ENCODE data around the gene ROPN1B.
"Not testable (repeated sequence)": the region's sequence is repeated elsewhere in the genome, so short reads cannot be mapped to it uniquely, and the experiment has no call there.

ROPN1B gene

DNA sequence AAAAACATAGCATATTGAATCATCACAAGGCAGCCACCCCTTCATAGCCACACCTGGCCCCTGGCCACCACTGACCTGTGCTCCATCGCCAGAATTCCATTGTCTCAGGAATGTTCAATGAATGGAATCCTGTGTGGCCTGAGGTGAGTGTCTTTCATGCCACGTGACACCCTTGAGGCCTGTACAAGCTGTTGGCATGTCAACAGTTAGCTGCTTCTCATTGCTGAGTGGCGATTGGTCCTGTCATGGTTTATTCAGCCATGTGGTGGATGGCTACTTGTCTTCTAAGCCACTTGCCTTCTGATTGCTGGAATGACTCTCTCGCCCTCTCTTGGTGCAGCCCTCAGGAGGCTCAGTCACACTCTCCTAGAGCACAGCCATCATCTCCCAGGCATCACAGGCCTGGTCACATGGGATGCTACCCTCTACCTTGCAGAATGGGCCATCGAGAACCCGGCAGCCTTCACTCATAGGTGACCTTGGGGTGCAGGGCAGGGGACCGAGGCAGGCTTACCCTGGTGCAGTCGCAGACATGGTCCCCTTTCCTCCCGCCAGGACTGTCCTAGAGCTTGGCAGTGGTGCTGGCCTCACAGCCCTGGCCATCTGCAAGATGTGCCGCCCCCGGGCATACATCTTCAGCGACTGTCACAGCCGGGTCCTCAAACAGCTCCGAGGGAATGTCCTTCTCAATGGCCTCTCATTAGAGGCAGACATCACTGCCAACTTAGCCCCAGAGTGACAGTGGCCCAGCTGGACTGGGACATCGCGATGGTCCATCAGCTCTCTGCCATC, 45.5 kb upstream of the ROPN1B start:
- H2BK5ac ChIP-seq (ENCODE audit: low read length); H3K27me3 ChIP-seq (ENCODE audit: control insufficient read depth in 3 of 3, insufficient read depth in 3 of 3, low read depth in 1 of 3, low read length in 3 of 3); H3K4me2 ChIP-seq (ENCODE audit: insufficient read depth, low read length, poor library complexity, severe bottlenecking); H3K4ac ChIP-seq (ENCODE audit: low read length); H4K8ac ChIP-seq (ENCODE audit: low read depth, low read length); H2BK15ac ChIP-seq (ENCODE audit: low read length); H3K27ac ChIP-seq (replicated peaks; ENCODE audit: low read length); H3K18ac ChIP-seq (ENCODE audit: low read length); H3K4me3 ChIP-seq (ENCODE audit: low read length in 2 of 2); H2AK5ac ChIP-seq (ENCODE audit: low read depth, low read length); H3K4me1 ChIP-seq (ENCODE audit: control insufficient read depth in 2 of 2, insufficient read depth in 1 of 2, low read depth in 1 of 2, low read length in 2 of 2); H2BK120ac ChIP-seq (ENCODE audit: low read depth, low read length); H3K36me3 ChIP-seq (replicated peaks in 1 of 2; ENCODE audit: control insufficient read depth in 2 of 2, insufficient read depth in 2 of 2, low read length in 2 of 2); H3K9ac ChIP-seq (ENCODE audit: low read depth, low read length, poor library complexity); H3K9me3 ChIP-seq (replicated peaks in 1 of 2; ENCODE audit: control insufficient read depth in 2 of 2, insufficient read depth in 1 of 2, low read depth in 1 of 2, low read length in 2 of 2); H3K14ac ChIP-seq (ENCODE audit: low read length); H2AFZ ChIP-seq (ENCODE audit: low read length); H3K79me1 ChIP-seq (ENCODE audit: low read depth, low read length); H3K23ac ChIP-seq (ENCODE audit: low read depth, low read length, poor library complexity); DNase-seq (ENCODE audit: low spot score); H4K91ac ChIP-seq (ENCODE audit: low read depth, low read length, poor library complexity): not testable (repeated sequence)
- no CpG with 5 or more reads among the region's 16 CpGs for WGBS, 2 donors (ENCODE audit: extremely low coverage in 2 of 2, insufficient read length in 2 of 2, insufficient replicate concordance in 1 of 2)
- peak overlapping the region; percentile 94 for H2BK12ac ChIP-seq (ENCODE audit: low read length)

DNA sequence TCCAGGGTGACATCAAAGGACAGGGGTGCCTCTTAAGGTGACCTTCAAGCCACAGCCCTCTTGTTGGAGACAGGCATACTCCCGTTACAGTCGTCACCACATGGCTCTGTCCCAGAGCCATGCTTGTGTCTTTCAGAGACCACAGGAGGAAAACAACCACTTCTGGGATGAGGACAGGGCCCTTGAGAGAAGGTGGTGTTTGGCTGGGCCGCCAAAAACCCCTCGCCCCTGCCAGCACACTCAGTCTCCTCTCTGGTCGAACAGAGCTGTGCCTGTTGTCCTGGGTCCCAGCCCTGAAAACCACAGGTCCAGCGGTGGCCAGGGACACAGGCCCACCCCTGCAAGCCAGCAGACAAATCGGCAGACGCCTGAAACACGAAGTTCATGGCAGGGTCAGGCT, 44.7 kb upstream of the ROPN1B start:
- not testable (repeated sequence) for H3K18ac ChIP-seq (ENCODE audit: low read length); DNase-seq (ENCODE audit: low spot score); H2BK15ac ChIP-seq (ENCODE audit: low read length); H3K27ac ChIP-seq (replicated peaks; ENCODE audit: low read length); H2BK5ac ChIP-seq (ENCODE audit: low read length); H2BK120ac ChIP-seq (ENCODE audit: low read depth, low read length); H3K9me3 ChIP-seq (replicated peaks in 1 of 2; ENCODE audit: control insufficient read depth in 2 of 2, insufficient read depth in 1 of 2, low read depth in 1 of 2, low read length in 2 of 2); H3K23ac ChIP-seq (ENCODE audit: low read depth, low read length, poor library complexity); H3K9ac ChIP-seq (ENCODE audit: low read depth, low read length, poor library complexity); H3K4me2 ChIP-seq (ENCODE audit: insufficient read depth, low read length, poor library complexity, severe bottlenecking); H4K91ac ChIP-seq (ENCODE audit: low read depth, low read length, poor library complexity); H2AFZ ChIP-seq (ENCODE audit: low read length); H3K4me3 ChIP-seq (ENCODE audit: low read length in 2 of 2); H2BK12ac ChIP-seq (ENCODE audit: low read length); H4K8ac ChIP-seq (ENCODE audit: low read depth, low read length); H3K36me3 ChIP-seq (replicated peaks in 1 of 2; ENCODE audit: control insufficient read depth in 2 of 2, insufficient read depth in 2 of 2, low read length in 2 of 2); H2AK5ac ChIP-seq (ENCODE audit: low read depth, low read length); H3K4me1 ChIP-seq (ENCODE audit: control insufficient read depth in 2 of 2, insufficient read depth in 1 of 2, low read depth in 1 of 2, low read length in 2 of 2); H3K14ac ChIP-seq (ENCODE audit: low read length); H3K4ac ChIP-seq (ENCODE audit: low read length); H3K79me1 ChIP-seq (ENCODE audit: low read depth, low read length); H3K27me3 ChIP-seq (ENCODE audit: control insufficient read depth in 3 of 3, insufficient read depth in 3 of 3, low read depth in 1 of 3, low read length in 3 of 3)
- WGBS, 2 donors (ENCODE audit: extremely low coverage in 2 of 2, insufficient read length in 2 of 2, insufficient replicate concordance in 1 of 2) = no CpG with 5 or more reads among the region's 9 CpGs

DNA sequence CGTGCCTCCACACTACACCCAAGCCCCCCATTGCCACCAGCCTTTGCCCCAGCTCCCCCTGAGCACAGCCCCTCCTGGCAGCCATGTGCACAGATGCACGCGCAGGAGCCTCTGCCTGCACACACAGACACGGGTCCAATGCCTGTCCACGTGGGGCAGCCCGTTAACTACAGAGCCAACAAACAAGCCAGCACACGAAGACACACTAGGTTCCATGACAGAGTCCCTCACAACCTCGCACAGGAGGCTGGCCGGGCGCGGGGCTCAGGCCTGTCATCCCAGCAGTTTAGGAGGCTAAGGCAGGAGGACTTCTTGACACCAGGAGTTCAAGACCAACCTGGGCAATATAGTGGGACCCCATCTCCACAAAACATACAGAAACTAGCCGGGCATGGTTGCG, 43.3 kb upstream of the ROPN1B start:
- not testable (repeated sequence) for H3K4me1 ChIP-seq (ENCODE audit: control insufficient read depth in 2 of 2, insufficient read depth in 1 of 2, low read depth in 1 of 2, low read length in 2 of 2); H3K4ac ChIP-seq (ENCODE audit: low read length); H3K9ac ChIP-seq (ENCODE audit: low read depth, low read length, poor library complexity); H3K23ac ChIP-seq (ENCODE audit: low read depth, low read length, poor library complexity); H4K8ac ChIP-seq (ENCODE audit: low read depth, low read length); H2AFZ ChIP-seq (ENCODE audit: low read length); H3K18ac ChIP-seq (ENCODE audit: low read length); H2BK120ac ChIP-seq (ENCODE audit: low read depth, low read length); H3K14ac ChIP-seq (ENCODE audit: low read length); H3K36me3 ChIP-seq (replicated peaks in 1 of 2; ENCODE audit: control insufficient read depth in 2 of 2, insufficient read depth in 2 of 2, low read length in 2 of 2); H2BK5ac ChIP-seq (ENCODE audit: low read length); H2AK5ac ChIP-seq (ENCODE audit: low read depth, low read length); H3K4me2 ChIP-seq (ENCODE audit: insufficient read depth, low read length, poor library complexity, severe bottlenecking); H3K79me1 ChIP-seq (ENCODE audit: low read depth, low read length); H3K27me3 ChIP-seq (ENCODE audit: control insufficient read depth in 3 of 3, insufficient read depth in 3 of 3, low read depth in 1 of 3, low read length in 3 of 3); H2BK12ac ChIP-seq (ENCODE audit: low read length); DNase-seq (ENCODE audit: low spot score); H3K9me3 ChIP-seq (replicated peaks in 1 of 2; ENCODE audit: control insufficient read depth in 2 of 2, insufficient read depth in 1 of 2, low read depth in 1 of 2, low read length in 2 of 2); H3K4me3 ChIP-seq (ENCODE audit: low read length in 2 of 2); H4K91ac ChIP-seq (ENCODE audit: low read depth, low read length, poor library complexity); H2BK15ac ChIP-seq (ENCODE audit: low read length); H3K27ac ChIP-seq (replicated peaks; ENCODE audit: low read length)
- no CpG with 5 or more reads among the region's 13 CpGs for WGBS, 2 donors (ENCODE audit: extremely low coverage in 2 of 2, insufficient read length in 2 of 2, insufficient replicate concordance in 1 of 2)

DNA sequence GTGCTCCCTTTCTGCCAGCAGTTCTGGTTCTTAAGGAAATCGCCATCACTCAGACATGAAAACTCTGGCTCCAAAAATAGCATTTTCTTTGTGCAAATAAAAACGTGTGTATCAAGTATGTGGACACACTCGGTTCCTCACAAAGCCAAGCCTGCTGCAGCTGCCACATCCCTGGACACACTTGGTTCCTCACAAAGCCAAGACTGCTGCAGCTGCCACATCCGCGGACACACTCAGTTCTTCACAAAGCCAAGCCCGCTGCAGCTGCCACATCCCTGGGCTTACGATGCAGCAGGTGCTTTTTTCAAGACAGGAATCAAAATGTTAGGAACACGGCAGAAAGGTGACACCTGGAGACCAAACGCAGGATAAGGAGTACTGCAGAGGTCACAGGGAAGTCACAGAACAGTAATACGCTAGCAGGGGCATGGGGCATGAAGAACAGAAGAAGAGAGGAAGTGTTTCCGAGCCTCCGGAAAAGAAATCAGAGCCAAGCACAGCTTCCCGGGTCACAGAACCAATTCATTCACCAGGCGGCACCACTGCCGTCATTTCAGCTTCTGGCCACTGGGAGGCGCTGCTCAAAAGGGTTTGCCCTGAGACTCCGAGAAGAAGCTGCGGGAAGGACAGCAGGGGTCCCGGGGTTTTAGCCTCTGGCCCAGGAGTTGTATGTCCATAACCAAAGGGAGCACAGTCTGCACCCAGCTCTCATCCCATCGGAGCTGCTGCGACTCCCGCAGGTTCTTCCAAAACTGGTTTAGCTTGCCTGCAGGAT, 40.0 kb upstream of the ROPN1B start:
- H2BK12ac ChIP-seq (ENCODE audit: low read length); H3K4ac ChIP-seq (ENCODE audit: low read length); H2BK5ac ChIP-seq (ENCODE audit: low read length); H3K36me3 ChIP-seq (replicated peaks in 1 of 2; ENCODE audit: control insufficient read depth in 2 of 2, insufficient read depth in 2 of 2, low read length in 2 of 2); H2BK120ac ChIP-seq (ENCODE audit: low read depth, low read length); H2AK5ac ChIP-seq (ENCODE audit: low read depth, low read length); H4K8ac ChIP-seq (ENCODE audit: low read depth, low read length); H3K9ac ChIP-seq (ENCODE audit: low read depth, low read length, poor library complexity); H3K27me3 ChIP-seq (ENCODE audit: control insufficient read depth in 3 of 3, insufficient read depth in 3 of 3, low read depth in 1 of 3, low read length in 3 of 3); H2AFZ ChIP-seq (ENCODE audit: low read length); H3K23ac ChIP-seq (ENCODE audit: low read depth, low read length, poor library complexity); H3K4me1 ChIP-seq (ENCODE audit: control insufficient read depth in 2 of 2, insufficient read depth in 1 of 2, low read depth in 1 of 2, low read length in 2 of 2); H3K4me3 ChIP-seq (ENCODE audit: low read length in 2 of 2); H2BK15ac ChIP-seq (ENCODE audit: low read length); H4K91ac ChIP-seq (ENCODE audit: low read depth, low read length, poor library complexity); H3K9me3 ChIP-seq (replicated peaks in 1 of 2; ENCODE audit: control insufficient read depth in 2 of 2, insufficient read depth in 1 of 2, low read depth in 1 of 2, low read length in 2 of 2); H3K79me1 ChIP-seq (ENCODE audit: low read depth, low read length); H3K14ac ChIP-seq (ENCODE audit: low read length); H3K18ac ChIP-seq (ENCODE audit: low read length); H3K27ac ChIP-seq (replicated peaks; ENCODE audit: low read length): not testable (repeated sequence)
- no CpG with 5 or more reads among the region's 22 CpGs for WGBS, 2 donors (ENCODE audit: extremely low coverage in 2 of 2, insufficient read length in 2 of 2, insufficient replicate concordance in 1 of 2)
- peak; percentile 52 for DNase-seq (ENCODE audit: low spot score)
- H3K4me2 ChIP-seq (ENCODE audit: insufficient read depth, low read length, poor library complexity, severe bottlenecking) = peak overlapping the region; percentile 11
